HepG2 (cell line): ENCODE measurements around the gene MYCBPAP. TPM values are rescaled to one million over a fixed set of nuclear protein-coding genes. Genes with fewer than 3 reads are reported as not detected.

Source experiments
- ATAC-seq: fragments of 200-7000 bp; cut with Tn5 transposase; 3 replicates; pipeline ENCODE4 v1.9.1; 2020; ENCODE audit warnings: mild to moderate bottlenecking, moderate library complexity
- BruUV-seq: library from RNA; stranded (reverse); fragments of 400-500 nt; replicated peaks from 2 replicates; lab custom pipeline; 2021; lab: Mats Ljungman, UMichigan
- CTCF ChIA-PET: fragments of 300-600 bp; formaldehyde crosslinking; extraction: SDS; loops from one replicate; lab custom pipeline; 2021; ENCODE audit warnings: low total read pairs, inconsistent platforms, low intra/inter-chr PET ratio; lab: Yijun Ruan, JAX
- POLR2A ChIA-PET: fragments of 350-600 bp; sonication (Branson Sonifier 250); formaldehyde crosslinking; loops from one replicate; lab custom pipeline; 2020; ENCODE audit warnings: antibody characterized with exemption, inconsistent platforms; lab: Yijun Ruan, JAX
- DNase-seq: peaks from one replicate; pipeline ENCODE4 v3.0.0-alpha.2; 2015; ENCODE audit warnings: low spot score
- FAIRE-seq: peaks from 3 replicates; lab custom pipeline; 2011; peaks lifted over from hg19 to GRCh38; lab: Jason Lieb, UNC
- H2AFZ ChIP-seq: one replicate; pipeline ENCODE4 v1.6.1; 2011; ENCODE audit warnings: low read length, inconsistent platforms
- H3K27ac ChIP-seq: fragments of 300-600 bp; 3 replicates; pipeline ENCODE4 v1.8.0; 2011; ENCODE audit warnings: mixed run types, mild to moderate bottlenecking, mixed read lengths, low read length, inconsistent platforms; ENCODE audit not compliant: insufficient read depth; ENCODE audit errors: extremely low read length
- H3K27me3 ChIP-seq, 2 experiments: fragments of 200-600 bp in 1 of 2; 2 replicates in 1 of 2; 3 replicates in 1 of 2; pipeline versions ENCODE4 v1.6.0 to v1.8.0; 2011; ENCODE audit warnings: low read length in 2 of 2, mild to moderate bottlenecking in 2 of 2, moderate library complexity in 2 of 2, inconsistent platforms in 1 of 2; ENCODE audit not compliant: insufficient read depth in 2 of 2, control insufficient read depth in 1 of 2
- H3K36me3 ChIP-seq, 2 experiments: fragments of 200-600 bp in 1 of 2; replicated peaks in 1 of 2; 2 replicates in 1 of 2; 3 replicates in 1 of 2; pipeline versions ENCODE4 v1.5.1 to v1.8.0; 2011; ENCODE audit warnings: low read length in 2 of 2, inconsistent platforms in 1 of 2; ENCODE audit not compliant: insufficient read depth in 2 of 2, control insufficient read depth in 1 of 2
- H3K4me1 ChIP-seq: 2 replicates; pipeline ENCODE4 v1.5.1; 2012; ENCODE audit warnings: low read length, inconsistent platforms; ENCODE audit not compliant: insufficient read depth
- H3K4me2 ChIP-seq: 2 replicates; pipeline ENCODE4 v1.6.0; 2011; ENCODE audit warnings: low read depth, low read length, inconsistent platforms
- H3K4me3 ChIP-seq, 3 experiments: fragments of 200-600 bp in 1 of 3; sonication (generic), shearing (Covaris generic) in 1 of 3; replicated peaks in 1 of 3; 2 replicates each; pipeline ENCODE4 v1.5.1; 2011 to 2016; ENCODE audit warnings: low read length in 3 of 3, inconsistent platforms in 2 of 3, low read depth in 2 of 3, mild to moderate bottlenecking in 2 of 3, control low read depth in 1 of 3, mixed read lengths in 1 of 3; ENCODE audit not compliant: insufficient read depth in 1 of 3
- H3K79me2 ChIP-seq: one replicate; pipeline ENCODE4 v1.6.1; 2011; ENCODE audit warnings: low read length, inconsistent platforms; ENCODE audit not compliant: insufficient read depth
- H3K9ac ChIP-seq: 2 replicates; pipeline ENCODE4 v1.6.0; 2011; ENCODE audit warnings: mild to moderate bottlenecking, low read depth, low read length, inconsistent platforms; ENCODE audit not compliant: insufficient read depth
- H3K9me3 ChIP-seq: 2 replicates; pipeline ENCODE4 v1.5.1; 2012; ENCODE audit warnings: mild to moderate bottlenecking, low read length
- H4K20me1 ChIP-seq: 2 replicates; pipeline ENCODE4 v1.6.0; 2011; ENCODE audit warnings: inconsistent platforms, mild to moderate bottlenecking, low read length, moderate library complexity; ENCODE audit not compliant: insufficient read depth
- ARNT ChIP-seq: fragments of 450-650 bp; IDR thresholded peaks from 2 replicates; pipeline ENCODE4 v1.6.1; 2017
- HHEX ChIP-seq: IDR thresholded peaks from 2 replicates; pipeline ENCODE4 v1.6.1; 2016; ENCODE audit warnings: control low read depth
- HMGA1 ChIP-seq: sonication (generic); formaldehyde crosslinking; conservative IDR thresholded peaks from 2 replicates; pipeline ENCODE4 v1.4.0; 2020; ENCODE audit warnings: missing genetic modification reagents
- NCOA5 ChIP-seq: sonication (generic); formaldehyde crosslinking; IDR thresholded peaks from 2 replicates; pipeline ENCODE4 v1.4.0; 2020; ENCODE audit warnings: missing genetic modification reagents
- NFE2 ChIP-seq: sonication (generic); formaldehyde crosslinking; IDR thresholded peaks from 2 replicates; pipeline ENCODE4 v1.4.0; 2020; ENCODE audit warnings: missing genetic modification reagents
- PAX8 ChIP-seq: sonication (generic); formaldehyde crosslinking; IDR thresholded peaks from 2 replicates; pipeline ENCODE4 v1.8.0; 2022; ENCODE audit warnings: mild to moderate bottlenecking, missing genetic modification reagents, borderline replicate concordance
- SP5 ChIP-seq: IDR thresholded peaks from 2 replicates; pipeline ENCODE4 v1.6.1; 2016; ENCODE audit warnings: low read depth, borderline replicate concordance
- SRF ChIP-seq: IDR thresholded peaks from 2 replicates; pipeline ENCODE4 v1.6.1; 2011; ENCODE audit warnings: mild to moderate bottlenecking, low read depth, low read length, moderate library complexity
- TP53 ChIP-seq: sonication (generic); formaldehyde crosslinking; conservative IDR thresholded peaks from 2 replicates; pipeline ENCODE4 v1.4.0; 2020; ENCODE audit warnings: missing genetic modification reagents
- ZNF292 ChIP-seq: sonication (generic); formaldehyde crosslinking; IDR thresholded peaks from 2 replicates; pipeline ENCODE4 v1.8.1; 2022; ENCODE audit warnings: mild to moderate bottlenecking, low read depth, missing genetic modification reagents, borderline replicate concordance
- ZNF34 ChIP-seq: sonication (generic); formaldehyde crosslinking; IDR thresholded peaks from 2 replicates; pipeline ENCODE4 v1.4.0; 2020; ENCODE audit warnings: mild to moderate bottlenecking, missing genetic modification reagents, borderline replicate concordance
- ZNF569 ChIP-seq: sonication (generic); formaldehyde crosslinking; IDR thresholded peaks from 2 replicates; pipeline ENCODE4 v1.5.0; 2020; ENCODE audit warnings: mild to moderate bottlenecking, missing genetic modification reagents, moderate library complexity, borderline replicate concordance
- ZNF670 ChIP-seq: sonication (generic); formaldehyde crosslinking; IDR thresholded peaks from 2 replicates; pipeline ENCODE4 v1.8.0; 2022; ENCODE audit warnings: mild to moderate bottlenecking, missing genetic modification reagents, borderline replicate concordance
- ZNF768 ChIP-seq: sonication (generic); formaldehyde crosslinking; IDR thresholded peaks from 2 replicates; pipeline ENCODE4 v1.4.0; 2020; ENCODE audit warnings: missing genetic modification reagents
- WGBS: methylation state at CpG from one replicate; pipeline ENCODE4 v1.1.6; 2017; ENCODE audit warnings: low lambda C conversion rate; 5-methylcytosine and 5-hydroxymethylcytosine counted together
- in situ Hi-C: cut with HindIII; loops from 2 replicates; pipeline ENCODE4 v1.10.0; 2017; ENCODE audit warnings: low pct_unique_long_range_greater_than_20kb; ENCODE audit not compliant: extremely low pct_ligation_motif_present
- intact Hi-C: fragments of 100-400 bp; cut with micrococcal nuclease; formaldehyde crosslinking; loops from one replicate; pipeline ENCODE4 v1.10.0; 2022; ENCODE audit not compliant: unreplicated experiment
- polyA plus RNA-seq, 8 experiments: library from polyadenylated mRNA; depleted of rRNA in 3 of 8; stranded (reverse) in 7 of 8; unstranded in 1 of 8; fragments of >200 nt; fragmentation: Illumina TruSeq in 4 of 8; extraction: Trizol in 4 of 8; gene quantifications; 2 replicates each; pipeline versions ENCODE4 v1.2.1 to v1.2.3, GENCODE V29; 2011 to 2016; ENCODE audit warnings: low read depth in 4 of 8, missing spikeins in 1 of 8, mixed read lengths in 1 of 8; ENCODE audit not compliant: insufficient read depth in 1 of 8
- total RNA-seq, 5 experiments: library from RNA; depleted of rRNA; stranded (reverse); fragments of >200 nt; fragmentation: Illumina TruSeq; extraction: Trizol; gene quantifications; 2 replicates each; pipeline ENCODE4 v1.2.3, GENCODE V29; 2016; ENCODE audit warnings: low read depth in 1 of 5
- TF ChIP-seq, protein P1 (sequence below): sonication (generic); formaldehyde crosslinking; IDR thresholded peaks from 2 replicates; pipeline ENCODE4 v1.4.0; 2020; ENCODE audit warnings: mild to moderate bottlenecking, missing genetic modification reagents
- TF ChIP-seq, protein P2 (sequence below): sonication (generic); formaldehyde crosslinking; IDR thresholded peaks from 2 replicates; pipeline ENCODE4 v1.4.0; 2020; ENCODE audit warnings: mild to moderate bottlenecking, missing genetic modification reagents
- TF ChIP-seq, protein P3 (sequence below): sonication (generic); IDR thresholded peaks from 2 replicates; pipeline ENCODE4 v1.6.1; 2016; ENCODE audit warnings: low read depth, borderline replicate concordance
- TF ChIP-seq, protein P4 (sequence below): IDR thresholded peaks from 2 replicates; pipeline ENCODE4 v1.4.0; 2020; ENCODE audit warnings: mild to moderate bottlenecking, missing genetic modification reagents

Gene MYCBPAP
- total and polyA plus RNA-seq, 2 of the 13 experiments (the other 11 are each of a cell fraction or from before 2014, with no cell fraction given) = 0.22 to 0.24 TPM

DNA sequence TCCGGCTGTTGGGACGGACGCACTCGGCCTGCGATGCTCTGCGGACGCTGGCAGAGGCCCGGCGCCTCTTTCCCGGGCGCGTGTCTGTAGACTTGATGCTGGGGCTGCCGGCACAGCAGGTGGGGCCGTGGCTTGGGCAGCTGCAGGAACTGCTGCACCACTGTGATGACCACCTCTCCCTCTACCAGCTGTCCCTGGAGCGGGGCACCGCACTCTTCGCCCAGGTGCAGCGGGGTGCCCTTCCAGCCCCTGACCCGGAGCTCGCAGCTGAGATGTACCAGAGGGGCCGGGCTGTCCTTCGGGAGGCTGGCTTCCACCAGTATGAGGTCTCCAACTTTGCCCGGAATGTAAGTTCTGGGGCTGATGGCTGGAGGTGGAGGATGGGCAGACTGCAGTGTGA is 26.1 kb upstream of the MYCBPAP start:
- Histone ChIP-seq H4K20me1 (peaks cover 4% of the 10 kb centered on the region; the same call in 1 of the 2 replicates), H3K79me2 (peaks cover 3% of the 10 kb centered on the region), H3K4me2 (no peak overlapping the region), H3K27me3 (no peaks in the 10 kb centered on the region), H3K9me3 (no peaks in the 10 kb centered on the region), H3K27ac (no peak overlapping the region), H3K4me3 (no peak overlapping the region), H3K4me1 (peaks cover 32% of the 10 kb centered on the region), H3K9ac (no peak overlapping the region), H2AFZ (no peak overlapping the region), H3K36me3 (peaks cover 9 to 19% of the 10 kb centered on the region in 2 experiments; a peak in 4 of 5 replicates)
- intact Hi-C loops (loop anchor here (1.0 kb wide), 5 partner anchors 19 to 211 kb away; partner anchors contain the start of gene SPATA20), in situ Hi-C loops (loop anchor here (5.0 kb wide), 2 partner anchors 145 to 215 kb away; no protein-coding TSS in a partner anchor)
- 86% methylated on average over 20 of the region's 23 CpGs for WGBS
- no TSS peak for BruUV-seq
- CTCF ChIA-PET = interaction anchor here (1.3 to 2.8 kb wide), 5 partner anchors 19 to 146 kb away, joined by 4 to 16 read pairs (median 7); partner anchors contain the start of gene LRRC59
- no peak for FAIRE-seq
- ATAC-seq = no peak
- POLR2A ChIA-PET = interaction anchor here (0.5 kb wide), 1 partner anchor 222 kb away, joined by 3 read pairs; no protein-coding TSS in a partner anchor
- no peak for DNase-seq
- no peak for TF ChIP-seq ZNF569 (CRISPR knock-in tag)
- no peak for TF ChIP-seq NCOA5
- TF ChIP-seq, protein P1, sequence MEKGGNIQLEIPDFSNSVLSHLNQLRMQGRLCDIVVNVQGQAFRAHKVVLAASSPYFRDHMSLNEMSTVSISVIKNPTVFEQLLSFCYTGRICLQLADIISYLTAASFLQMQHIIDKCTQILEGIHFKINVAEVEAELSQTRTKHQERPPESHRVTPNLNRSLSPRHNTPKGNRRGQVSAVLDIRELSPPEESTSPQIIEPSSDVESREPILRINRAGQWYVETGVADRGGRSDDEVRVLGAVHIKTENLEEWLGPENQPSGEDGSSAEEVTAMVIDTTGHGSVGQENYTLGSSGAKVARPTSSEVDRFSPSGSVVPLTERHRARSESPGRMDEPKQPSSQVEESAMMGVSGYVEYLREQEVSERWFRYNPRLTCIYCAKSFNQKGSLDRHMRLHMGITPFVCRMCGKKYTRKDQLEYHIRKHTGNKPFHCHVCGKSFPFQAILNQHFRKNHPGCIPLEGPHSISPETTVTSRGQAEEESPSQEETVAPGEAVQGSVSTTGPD = no peak
- no peak for TF ChIP-seq ARNT
- no peak for TF ChIP-seq HHEX (CRISPR knock-in tag)
- TF ChIP-seq ZNF34 = no peak
- TF ChIP-seq, protein P2, sequence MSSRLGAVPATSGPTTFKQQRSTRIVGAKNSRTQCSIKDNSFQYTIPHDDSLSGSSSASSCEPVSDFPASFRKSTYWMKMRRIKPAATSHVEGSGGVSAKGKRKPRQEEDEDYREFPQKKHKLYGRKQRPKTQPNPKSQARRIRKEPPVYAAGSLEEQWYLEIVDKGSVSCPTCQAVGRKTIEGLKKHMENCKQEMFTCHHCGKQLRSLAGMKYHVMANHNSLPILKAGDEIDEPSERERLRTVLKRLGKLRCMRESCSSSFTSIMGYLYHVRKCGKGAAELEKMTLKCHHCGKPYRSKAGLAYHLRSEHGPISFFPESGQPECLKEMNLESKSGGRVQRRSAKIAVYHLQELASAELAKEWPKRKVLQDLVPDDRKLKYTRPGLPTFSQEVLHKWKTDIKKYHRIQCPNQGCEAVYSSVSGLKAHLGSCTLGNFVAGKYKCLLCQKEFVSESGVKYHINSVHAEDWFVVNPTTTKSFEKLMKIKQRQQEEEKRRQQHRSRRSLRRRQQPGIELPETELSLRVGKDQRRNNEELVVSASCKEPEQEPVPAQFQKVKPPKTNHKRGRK (CRISPR knock-in tag) = no peak
- TF ChIP-seq, protein P3, sequence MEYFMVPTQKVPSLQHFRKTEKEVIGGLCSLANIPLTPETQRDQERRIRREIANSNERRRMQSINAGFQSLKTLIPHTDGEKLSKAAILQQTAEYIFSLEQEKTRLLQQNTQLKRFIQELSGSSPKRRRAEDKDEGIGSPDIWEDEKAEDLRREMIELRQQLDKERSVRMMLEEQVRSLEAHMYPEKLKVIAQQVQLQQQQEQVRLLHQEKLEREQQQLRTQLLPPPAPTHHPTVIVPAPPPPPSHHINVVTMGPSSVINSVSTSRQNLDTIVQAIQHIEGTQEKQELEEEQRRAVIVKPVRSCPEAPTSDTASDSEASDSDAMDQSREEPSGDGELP = no peak
- TF ChIP-seq ZNF292 (CRISPR knock-in tag) = no peak
- TF ChIP-seq, protein P4, sequence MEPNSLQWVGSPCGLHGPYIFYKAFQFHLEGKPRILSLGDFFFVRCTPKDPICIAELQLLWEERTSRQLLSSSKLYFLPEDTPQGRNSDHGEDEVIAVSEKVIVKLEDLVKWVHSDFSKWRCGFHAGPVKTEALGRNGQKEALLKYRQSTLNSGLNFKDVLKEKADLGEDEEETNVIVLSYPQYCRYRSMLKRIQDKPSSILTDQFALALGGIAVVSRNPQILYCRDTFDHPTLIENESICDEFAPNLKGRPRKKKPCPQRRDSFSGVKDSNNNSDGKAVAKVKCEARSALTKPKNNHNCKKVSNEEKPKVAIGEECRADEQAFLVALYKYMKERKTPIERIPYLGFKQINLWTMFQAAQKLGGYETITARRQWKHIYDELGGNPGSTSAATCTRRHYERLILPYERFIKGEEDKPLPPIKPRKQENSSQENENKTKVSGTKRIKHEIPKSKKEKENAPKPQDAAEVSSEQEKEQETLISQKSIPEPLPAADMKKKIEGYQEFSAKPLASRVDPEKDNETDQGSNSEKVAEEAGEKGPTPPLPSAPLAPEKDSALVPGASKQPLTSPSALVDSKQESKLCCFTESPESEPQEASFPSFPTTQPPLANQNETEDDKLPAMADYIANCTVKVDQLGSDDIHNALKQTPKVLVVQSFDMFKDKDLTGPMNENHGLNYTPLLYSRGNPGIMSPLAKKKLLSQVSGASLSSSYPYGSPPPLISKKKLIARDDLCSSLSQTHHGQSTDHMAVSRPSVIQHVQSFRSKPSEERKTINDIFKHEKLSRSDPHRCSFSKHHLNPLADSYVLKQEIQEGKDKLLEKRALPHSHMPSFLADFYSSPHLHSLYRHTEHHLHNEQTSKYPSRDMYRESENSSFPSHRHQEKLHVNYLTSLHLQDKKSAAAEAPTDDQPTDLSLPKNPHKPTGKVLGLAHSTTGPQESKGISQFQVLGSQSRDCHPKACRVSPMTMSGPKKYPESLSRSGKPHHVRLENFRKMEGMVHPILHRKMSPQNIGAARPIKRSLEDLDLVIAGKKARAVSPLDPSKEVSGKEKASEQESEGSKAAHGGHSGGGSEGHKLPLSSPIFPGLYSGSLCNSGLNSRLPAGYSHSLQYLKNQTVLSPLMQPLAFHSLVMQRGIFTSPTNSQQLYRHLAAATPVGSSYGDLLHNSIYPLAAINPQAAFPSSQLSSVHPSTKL = no peak
- TF ChIP-seq PAX8 = 0 out of 2 replicates have a peak, but pooled peaks have one; percentile 16
- no peak for TF ChIP-seq SP5 (CRISPR knock-in tag)
- peak; percentile 27; the same call in 1 of the 2 replicates for TF ChIP-seq ZNF768 (CRISPR knock-in tag)
- TF ChIP-seq NFE2 = no peak
- TF ChIP-seq ZNF670 (CRISPR knock-in tag) = no peak
- no peak for TF ChIP-seq SRF
- TF ChIP-seq TP53 (CRISPR knock-in tag) = no peak
- no peak for TF ChIP-seq HMGA1 (CRISPR knock-in tag)
